Measurements from ENCODE around the gene DUSP28.

The DUSP28 gene

GRCh38 chr2:240513549-240514287, 46.4 kb upstream of the DUSP28 start:
- H3K36me3 ChIP-seq, result peaks cover 26% of the 10 kb centered on the region
- H3K27ac ChIP-seq, result peak overlapping the region; percentile 30
- H3K27me3 ChIP-seq, result no peaks in the 10 kb centered on the region
- H3K9me3 ChIP-seq, result no peaks in the 10 kb centered on the region
- H3K4me1 ChIP-seq (ENCODE audit: control insufficient read depth in 1 of 2, insufficient read depth in 1 of 2, low read depth in 1 of 2, low read length in 1 of 2), result peaks cover 10 to 12% of the 10 kb centered on the region in 2 experiments
- no peak overlapping the region for H3K4me3 ChIP-seq (ENCODE audit: low read depth in 1 of 2, low read length in 1 of 2)
- TF ChIP-seq CTCF (IDR thresholded peaks at IDR 0.05), result peak; percentile 91

- H3K4me1 ChIP-seq (ENCODE audit: control insufficient read depth in 1 of 2, insufficient read depth in 1 of 2, low read depth in 1 of 2, low read length in 1 of 2), result peaks cover 10 to 12% of the 10 kb centered on the region in 2 experiments
- peaks cover 17% of the 10 kb centered on the region for H3K36me3 ChIP-seq
- H3K27ac ChIP-seq, result peak overlapping the region; percentile 30
- H3K4me3 ChIP-seq (ENCODE audit: low read depth in 1 of 2, low read length in 1 of 2), result no peak overlapping the region
- H3K27me3 ChIP-seq, result peaks cover 6% of the 10 kb centered on the region
- no peak for TF ChIP-seq CTCF (IDR thresholded peaks at IDR 0.05)
- no peaks in the 10 kb centered on the region for H3K9me3 ChIP-seq
Observed at GRCh38 chr2:240514631-240515030, 45.5 kb upstream of the DUSP28 start.

GRCh38 chr2:240517342-240517741, 42.8 kb upstream of the DUSP28 start:
- Histone ChIP-seq H3K27me3 (peaks cover 21% of the 10 kb centered on the region), H3K4me3 (ENCODE audit: low read depth in 1 of 2, low read length in 1 of 2) (no peak overlapping the region), H3K36me3 (peaks cover 8% of the 10 kb centered on the region), H3K4me1 (ENCODE audit: control insufficient read depth in 1 of 2, insufficient read depth in 1 of 2, low read depth in 1 of 2, low read length in 1 of 2) (peaks cover 10 to 12% of the 10 kb centered on the region in 2 experiments), H3K27ac (no peak overlapping the region), H3K9me3 (no peaks in the 10 kb centered on the region)
- TF ChIP-seq CTCF (IDR thresholded peaks at IDR 0.05), result no peak

- peaks cover 21% of the 10 kb centered on the region for H3K27me3 ChIP-seq
- peaks cover 20% of the 10 kb centered on the region for H3K36me3 ChIP-seq
Observed at GRCh38 chr2:240518981-240519380, 41.2 kb upstream of the DUSP28 start.

GRCh38 chr2:240519396-240520129, 40.6 kb upstream of the DUSP28 start:
- no peak overlapping the region for H3K27ac ChIP-seq

More at GRCh38 chr2:240518981-240519380, 41.2 kb upstream of the DUSP28 start:
- Histone ChIP-seq H3K4me3 (ENCODE audit: low read depth in 1 of 2, low read length in 1 of 2) (no peak overlapping the region), H3K4me1 (ENCODE audit: control insufficient read depth in 1 of 2, insufficient read depth in 1 of 2, low read depth in 1 of 2, low read length in 1 of 2) (peaks cover 6 to 7% of the 10 kb centered on the region in 2 experiments), H3K27ac (no peak overlapping the region), H3K9me3 (no peaks in the 10 kb centered on the region)
- no peak for TF ChIP-seq CTCF (IDR thresholded peaks at IDR 0.05)

More at GRCh38 chr2:240519396-240520129, 40.6 kb upstream of the DUSP28 start:
- peaks cover 21% of the 10 kb centered on the region for H3K36me3 ChIP-seq
- no peak for TF ChIP-seq CTCF (IDR thresholded peaks at IDR 0.05)
- H3K27me3 ChIP-seq, result peaks cover 21% of the 10 kb centered on the region
- peaks cover under 1 to 1% of the 10 kb centered on the region in 2 experiments for H3K4me1 ChIP-seq (ENCODE audit: control insufficient read depth in 1 of 2, insufficient read depth in 1 of 2, low read depth in 1 of 2, low read length in 1 of 2)
- no peaks in the 10 kb centered on the region for H3K9me3 ChIP-seq
- no peak overlapping the region for H3K4me3 ChIP-seq (ENCODE audit: low read depth in 1 of 2, low read length in 1 of 2)
